GM23338 (cell line): ENCODE data around the gene NFKBIZ.

Experiments used
- EZH2 ChIP-seq: fragments of 200-600 bp; sonication (generic); IDR thresholded peaks from one replicate; pipeline ENCODE4 v1.8.0; 2017; ENCODE audit warnings: antibody characterized with exemption, mild to moderate bottlenecking, low read depth; ENCODE audit not compliant: unreplicated experiment
- POLR2AphosphoS5 ChIP-seq: IDR thresholded peaks from 2 replicates; pipeline ENCODE4 v1.6.1; 2016; ENCODE audit warnings: antibody characterized with exemption, low read depth
- TF ChIP-seq, protein P1 (sequence below): IDR thresholded peaks from one replicate; pipeline ENCODE4 v1.6.1; 2018; ENCODE audit warnings: antibody characterized with exemption; ENCODE audit not compliant: unreplicated experiment
- TF ChIP-seq, protein P2 (sequence below), 2 experiments: fragments of 200-600 bp in 1 of 2; sonication (generic) in 1 of 2; conservative IDR thresholded peaks; 2 replicates each; pipeline versions ENCODE4 v1.5.1 to v1.6.1; 2016 to 2017; ENCODE audit warnings: antibody characterized with exemption in 2 of 2, low read depth in 2 of 2, mild to moderate bottlenecking in 2 of 2, moderate library complexity in 1 of 2

- TF ChIP-seq EZH2: no peak
- TF ChIP-seq, protein P1, sequence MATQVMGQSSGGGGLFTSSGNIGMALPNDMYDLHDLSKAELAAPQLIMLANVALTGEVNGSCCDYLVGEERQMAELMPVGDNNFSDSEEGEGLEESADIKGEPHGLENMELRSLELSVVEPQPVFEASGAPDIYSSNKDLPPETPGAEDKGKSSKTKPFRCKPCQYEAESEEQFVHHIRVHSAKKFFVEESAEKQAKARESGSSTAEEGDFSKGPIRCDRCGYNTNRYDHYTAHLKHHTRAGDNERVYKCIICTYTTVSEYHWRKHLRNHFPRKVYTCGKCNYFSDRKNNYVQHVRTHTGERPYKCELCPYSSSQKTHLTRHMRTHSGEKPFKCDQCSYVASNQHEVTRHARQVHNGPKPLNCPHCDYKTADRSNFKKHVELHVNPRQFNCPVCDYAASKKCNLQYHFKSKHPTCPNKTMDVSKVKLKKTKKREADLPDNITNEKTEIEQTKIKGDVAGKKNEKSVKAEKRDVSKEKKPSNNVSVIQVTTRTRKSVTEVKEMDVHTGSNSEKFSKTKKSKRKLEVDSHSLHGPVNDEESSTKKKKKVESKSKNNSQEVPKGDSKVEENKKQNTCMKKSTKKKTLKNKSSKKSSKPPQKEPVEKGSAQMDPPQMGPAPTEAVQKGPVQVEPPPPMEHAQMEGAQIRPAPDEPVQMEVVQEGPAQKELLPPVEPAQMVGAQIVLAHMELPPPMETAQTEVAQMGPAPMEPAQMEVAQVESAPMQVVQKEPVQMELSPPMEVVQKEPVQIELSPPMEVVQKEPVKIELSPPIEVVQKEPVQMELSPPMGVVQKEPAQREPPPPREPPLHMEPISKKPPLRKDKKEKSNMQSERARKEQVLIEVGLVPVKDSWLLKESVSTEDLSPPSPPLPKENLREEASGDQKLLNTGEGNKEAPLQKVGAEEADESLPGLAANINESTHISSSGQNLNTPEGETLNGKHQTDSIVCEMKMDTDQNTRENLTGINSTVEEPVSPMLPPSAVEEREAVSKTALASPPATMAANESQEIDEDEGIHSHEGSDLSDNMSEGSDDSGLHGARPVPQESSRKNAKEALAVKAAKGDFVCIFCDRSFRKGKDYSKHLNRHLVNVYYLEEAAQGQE: no peak
- no peak for TF ChIP-seq POLR2AphosphoS5
- TF ChIP-seq, protein P2, sequence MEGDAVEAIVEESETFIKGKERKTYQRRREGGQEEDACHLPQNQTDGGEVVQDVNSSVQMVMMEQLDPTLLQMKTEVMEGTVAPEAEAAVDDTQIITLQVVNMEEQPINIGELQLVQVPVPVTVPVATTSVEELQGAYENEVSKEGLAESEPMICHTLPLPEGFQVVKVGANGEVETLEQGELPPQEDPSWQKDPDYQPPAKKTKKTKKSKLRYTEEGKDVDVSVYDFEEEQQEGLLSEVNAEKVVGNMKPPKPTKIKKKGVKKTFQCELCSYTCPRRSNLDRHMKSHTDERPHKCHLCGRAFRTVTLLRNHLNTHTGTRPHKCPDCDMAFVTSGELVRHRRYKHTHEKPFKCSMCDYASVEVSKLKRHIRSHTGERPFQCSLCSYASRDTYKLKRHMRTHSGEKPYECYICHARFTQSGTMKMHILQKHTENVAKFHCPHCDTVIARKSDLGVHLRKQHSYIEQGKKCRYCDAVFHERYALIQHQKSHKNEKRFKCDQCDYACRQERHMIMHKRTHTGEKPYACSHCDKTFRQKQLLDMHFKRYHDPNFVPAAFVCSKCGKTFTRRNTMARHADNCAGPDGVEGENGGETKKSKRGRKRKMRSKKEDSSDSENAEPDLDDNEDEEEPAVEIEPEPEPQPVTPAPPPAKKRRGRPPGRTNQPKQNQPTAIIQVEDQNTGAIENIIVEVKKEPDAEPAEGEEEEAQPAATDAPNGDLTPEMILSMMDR (conservative IDR thresholded peaks at IDR 0.05; ENCODE audit: low read depth in 2 of 2): no peak
These were observed 48.7 kb downstream of the NFKBIZ start for GRCh38 chr3:101898039-101898438.
